Cardiac fibroblast (primary cell): ENCODE results near the gene ZC3H7B.
A peak's percentile ranks its signal among the peaks of the same experiment; 100 is the strongest.

ENCODE experiments used
- DNase-seq, 2 donors: peaks; one replicate each; pipeline versions ENCODE4 v3.0.0 to v3.0.0-alpha.2; 2010; ENCODE audit warnings: low read depth in 2 of 2
- H3K4me3 ChIP-seq, 2 donors: replicated peaks in 1 of 2; 1 replicate in 1 of 2; 2 replicates in 1 of 2; pipeline ENCODE4 v1.5.1; 2011; ENCODE audit warnings: low read depth in 2 of 2, low read length in 2 of 2, mild to moderate bottlenecking in 2 of 2, moderate library complexity in 1 of 2
- CTCF ChIP-seq: IDR thresholded peaks from one replicate; pipeline ENCODE4 v1.5.1; 2011; ENCODE audit warnings: low read depth, mild to moderate bottlenecking, low read length, inconsistent platforms

ZC3H7B gene

DNA sequence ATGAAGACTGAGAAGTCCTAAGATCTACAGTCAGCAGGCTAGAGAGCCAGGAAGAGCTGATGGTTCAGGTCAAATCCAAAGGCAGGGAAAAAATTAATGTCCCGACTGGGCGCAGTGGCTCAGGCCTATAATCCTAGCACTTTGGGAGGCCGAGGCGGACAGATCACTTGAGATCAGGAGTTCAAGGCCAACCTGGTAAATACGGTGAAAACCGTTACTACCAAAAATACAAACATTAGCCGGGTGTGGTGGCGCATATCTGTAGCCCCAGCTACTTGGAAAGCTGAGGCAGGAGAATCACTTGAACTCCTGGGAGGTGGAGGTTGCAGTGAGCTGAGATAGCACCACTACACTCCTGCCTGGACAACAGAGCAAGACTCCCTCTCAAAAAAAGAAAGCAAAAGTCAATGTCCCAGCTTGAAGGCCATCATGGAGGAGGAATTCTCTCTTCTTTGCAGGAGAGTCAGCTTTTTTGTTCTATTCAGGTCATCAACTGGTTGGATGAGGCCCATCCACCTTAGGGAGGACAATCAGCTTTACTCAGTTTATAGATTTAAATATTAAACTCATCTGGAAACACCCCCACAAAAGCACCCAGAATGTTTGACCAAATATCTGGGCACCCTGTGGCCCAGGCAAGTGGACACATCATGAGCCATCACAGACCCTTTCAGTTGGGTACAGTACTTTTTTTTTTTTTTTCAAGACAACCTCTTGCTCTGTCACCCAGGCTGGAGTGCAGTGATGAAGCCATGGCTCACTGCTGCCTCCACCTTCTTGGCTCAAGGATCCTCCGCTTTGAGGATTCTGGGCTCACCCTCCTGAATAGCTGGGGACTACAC, 4.3 kb upstream of the ZC3H7B start:
- H3K4me3 ChIP-seq = no peak overlapping the region
- no peak for DNase-seq
- no peak for TF ChIP-seq CTCF

GRCh38 chr22:41300661-41301060, 664 bp upstream of the ZC3H7B start:
- H3K4me3 ChIP-seq = peak overlapping the region; percentile 81 to 87
- TF ChIP-seq CTCF = no peak
- no peak for DNase-seq

DNA sequence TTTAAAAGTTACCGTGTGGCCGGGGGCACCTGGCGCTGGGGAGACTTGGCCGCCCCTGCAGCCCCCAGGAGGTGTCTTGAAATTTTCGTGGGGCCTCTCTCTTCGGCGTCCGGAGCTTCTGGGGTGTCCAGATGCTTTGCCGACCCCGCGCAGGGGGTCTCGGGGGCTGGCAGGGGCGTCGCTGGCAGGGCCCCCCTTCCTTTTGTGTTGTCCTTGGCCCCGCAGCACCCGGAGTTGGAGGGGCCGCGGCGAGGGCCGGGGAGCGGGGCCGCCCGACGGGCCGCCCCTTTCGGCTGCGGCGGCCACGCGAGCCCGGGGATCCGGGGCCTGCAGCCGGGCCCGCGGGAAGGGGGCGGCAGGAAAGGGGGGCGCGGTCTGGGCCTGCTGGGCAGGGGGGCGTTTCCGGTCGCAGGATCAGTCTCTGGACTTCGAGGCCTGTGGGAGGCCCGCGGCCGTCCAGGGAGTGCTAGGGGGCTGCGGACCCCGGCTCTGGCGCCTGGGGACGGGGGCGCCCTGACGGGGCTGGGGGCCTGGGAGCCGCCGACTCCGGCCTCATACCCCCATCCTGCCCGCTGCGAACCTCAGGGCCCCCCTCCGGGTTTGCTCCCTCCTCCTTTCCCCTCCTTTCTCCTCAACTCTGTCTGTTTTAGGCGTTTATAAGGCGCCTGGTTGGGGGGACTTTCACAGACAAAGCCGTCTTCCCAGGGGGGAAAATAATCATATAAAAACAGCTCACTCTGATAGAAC, 869 bp downstream of the ZC3H7B start:
- no peak for TF ChIP-seq CTCF
- no peak for DNase-seq
- peak overlapping the region; percentile 81 to 87 for H3K4me3 ChIP-seq

GRCh38 chr22:41302811-41303210, 1.5 kb downstream of the ZC3H7B start:
- no peak for DNase-seq
- H3K4me3 ChIP-seq = peak overlapping the region; percentile 81 to 87
- no peak for TF ChIP-seq CTCF

DNA sequence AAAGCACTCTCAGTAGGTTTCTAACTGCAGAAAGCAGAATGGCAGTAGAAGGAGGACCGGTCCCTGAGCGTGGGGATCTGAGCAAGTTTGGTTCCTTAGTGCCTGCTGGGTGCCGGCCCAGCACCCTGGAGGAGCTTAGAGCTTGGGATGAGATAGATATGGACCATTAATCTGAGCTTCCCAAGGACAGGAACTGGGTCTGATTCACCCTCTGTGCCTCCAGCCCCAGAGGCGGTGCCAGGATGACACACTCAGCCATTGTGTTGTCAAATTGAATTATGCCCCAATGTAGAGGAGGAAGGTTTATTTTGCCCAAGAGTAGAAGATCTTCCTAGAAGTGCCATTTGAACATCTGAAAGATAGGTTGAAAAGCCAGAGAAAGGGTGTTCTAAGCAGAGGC, 4.3 kb downstream of the ZC3H7B start:
- DNase-seq = peak; percentile 48 to 74
- no peak for TF ChIP-seq CTCF
- H3K4me3 ChIP-seq = no peak overlapping the region

DNA sequence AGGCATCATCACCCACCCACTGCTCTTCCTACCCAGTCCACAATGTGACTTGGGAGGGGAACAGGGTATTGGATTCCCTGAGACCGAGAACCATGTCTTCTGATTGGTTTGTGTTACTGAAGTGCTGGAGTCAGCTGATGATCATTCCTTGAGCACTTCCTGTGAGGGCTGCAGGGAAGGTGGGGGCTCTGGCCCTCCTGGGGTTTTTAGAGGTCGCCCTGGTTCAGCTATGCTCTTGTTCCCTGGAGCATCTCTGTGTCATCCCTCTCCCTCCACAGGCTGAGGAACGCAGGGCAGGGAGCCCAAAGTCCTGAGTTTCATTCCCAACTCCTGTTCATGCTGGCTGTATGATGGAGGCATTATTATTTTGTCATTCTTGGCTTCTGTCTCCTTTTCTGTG, 6.7 kb downstream of the ZC3H7B start:
- DNase-seq = peak; percentile 28 to 66
- TF ChIP-seq CTCF = no peak
- no peak overlapping the region for H3K4me3 ChIP-seq
